GM18951 (cell line): ENCODE measurements around the gene CRISPLD2.

ENCODE experiments used
- POLR2A ChIP-seq: IDR thresholded peaks from 4 replicates; pipeline ENCODE4 v1.6.1; 2011; ENCODE audit warnings: mild to moderate bottlenecking; ENCODE audit not compliant: insufficient read length, insufficient read depth; ENCODE audit errors: extremely low read depth
- in situ Hi-C: fragments of 300-500 bp; cut with MboI; formaldehyde crosslinking; loops from one replicate; pipeline ENCODE4 v1.12.0; 2022; ENCODE audit warnings: low sequenced_read_pairs, mixed read lengths, inconsistent platforms; ENCODE audit not compliant: unreplicated experiment

The CRISPLD2 gene

GRCh38 chr16:84820771-84821170 is 986 bp downstream of the CRISPLD2 start:
- in situ Hi-C loops: no loop called here
- no peak for TF ChIP-seq POLR2A

- TF ChIP-seq POLR2A: no peak
- in situ Hi-C loops: no loop called here
These were observed 1.4 kb downstream of the CRISPLD2 start for GRCh38 chr16:84821179-84821578.

GRCh38 chr16:84821728-84822689 is 2.2 kb downstream of the CRISPLD2 start:
- in situ Hi-C loops: no loop called here

GRCh38 chr16:84822990-84823389 is 3.2 kb downstream of the CRISPLD2 start:
- no peak for TF ChIP-seq POLR2A
- in situ Hi-C loops: no loop called here

More at GRCh38 chr16:84821728-84822689, 2.2 kb downstream of the CRISPLD2 start:
- no peak for TF ChIP-seq POLR2A

GRCh38 chr16:84823484-84823883 is 3.7 kb downstream of the CRISPLD2 start:
- no peak for TF ChIP-seq POLR2A
- in situ Hi-C loops: no loop called here

- in situ Hi-C loops: no loop called here
- TF ChIP-seq POLR2A: no peak
These were observed 4.1 kb downstream of the CRISPLD2 start for GRCh38 chr16:84823926-84824325.

GRCh38 chr16:84825896-84826557 is 6.2 kb downstream of the CRISPLD2 start:
- TF ChIP-seq POLR2A: no peak
- in situ Hi-C loops: no loop called here

GRCh38 chr16:84826558-84826941 is 6.8 kb downstream of the CRISPLD2 start:
- no peak for TF ChIP-seq POLR2A
- in situ Hi-C loops: no loop called here

- in situ Hi-C loops: no loop called here
- no peak for TF ChIP-seq POLR2A
These were observed 7.4 kb downstream of the CRISPLD2 start for GRCh38 chr16:84827131-84827574.

GRCh38 chr16:84827897-84828296 is 8.1 kb downstream of the CRISPLD2 start:
- TF ChIP-seq POLR2A: no peak

GRCh38 chr16:84828322-84828721 is 8.5 kb downstream of the CRISPLD2 start:
- in situ Hi-C loops: no loop called here
- TF ChIP-seq POLR2A: no peak

More at GRCh38 chr16:84827897-84828296, 8.1 kb downstream of the CRISPLD2 start:
- in situ Hi-C loops: no loop called here

GRCh38 chr16:84829168-84829965 is 9.6 kb downstream of the CRISPLD2 start:
- no peak for TF ChIP-seq POLR2A
- in situ Hi-C loops: no loop called here
